ENCODE measurements around the gene SNX19.

DNA sequence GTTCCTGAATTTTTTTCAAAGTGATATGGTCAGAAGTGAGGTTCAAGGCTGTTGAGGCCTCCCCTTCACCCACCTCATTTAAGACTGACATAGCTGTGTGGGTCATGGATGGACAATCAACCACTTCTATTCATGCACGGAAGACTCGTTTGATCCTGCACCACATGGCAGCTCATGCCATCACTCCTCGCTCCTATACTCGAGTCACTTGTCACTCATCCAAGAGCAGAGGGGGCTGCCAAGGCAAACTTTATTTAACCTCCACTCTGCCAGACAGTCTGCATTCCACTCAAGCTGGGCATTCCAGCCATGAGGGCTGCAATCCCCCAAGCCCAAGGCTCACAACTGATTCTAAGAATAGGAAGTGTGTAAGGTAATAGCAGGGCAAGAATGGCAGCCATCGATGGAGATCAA is 34.1 kb downstream of the SNX19 start:
- TF ChIP-seq EZH2phosphoT487 (IDR thresholded peaks at IDR 0.05): no peak
- TF ChIP-seq CTCF (IDR thresholded peaks at IDR 0.05): no peak

Measured in neural progenitor cell (in vitro differentiated cells).